ENCODE results near the gene RSRC1. TPM values are rescaled to one million over a fixed set of nuclear protein-coding genes. Genes with fewer than 3 reads are reported as not detected.

Gene RSRC1
- total and polyA plus RNA-seq, 2 of the 8 experiments (the other 6 are each of a cell fraction or from before 2014, with no cell fraction given) = 2.0 to 27.9 TPM

- TF ChIP-seq CBX8 (IDR thresholded peaks at IDR 0.05; ENCODE audit: borderline replicate concordance, low read depth, low read length) = no peak
- TF ChIP-seq ASH2L (IDR thresholded peaks at IDR 0.05; ENCODE audit: low read length) = no peak
Observed at GRCh38 chr3:158079599-158079998, 30.3 kb upstream of the RSRC1 start (continued).

GRCh38 chr3:158084651-158085050 lies 25.2 kb upstream of the RSRC1 start:
- Histone ChIP-seq H3K9me3 (ENCODE audit: insufficient read depth in 2 of 2, low read depth in 1 of 2, low read length in 1 of 2) (no peaks in the 10 kb centered on the region), H3K27me3 (replicated peaks in 1 of 4; ENCODE audit: control insufficient read depth in 3 of 4, extremely low read depth in 1 of 4, insufficient read depth in 3 of 4, low read length in 3 of 4) (no peaks in the 10 kb centered on the region), H2BK5ac (ENCODE audit: low read depth, low read length) (no peak overlapping the region), H3K18ac (ENCODE audit: extremely low read depth, low read length) (no peak overlapping the region), H4K91ac (replicated peaks; ENCODE audit: insufficient read length, low read length) (no peak overlapping the region), H4K8ac (ENCODE audit: extremely low read depth, insufficient read depth, low read length) (no peak overlapping the region), H3K4me1 (replicated peaks in 1 of 4; ENCODE audit: control insufficient read depth in 3 of 4, insufficient read depth in 4 of 4, low read length in 3 of 4) (no peaks in the 10 kb centered on the region), H3K56ac (replicated peaks; ENCODE audit: insufficient read length, low read depth, low read length) (no peak overlapping the region), H3K23me2 (ENCODE audit: low read depth, low read length) (no peaks in the 10 kb centered on the region), H2BK120ac (replicated peaks; ENCODE audit: low read depth, low read length) (no peak overlapping the region), H3K36me3 (ENCODE audit: control insufficient read depth in 2 of 4, insufficient read depth in 4 of 4, low read length in 3 of 4) (no peaks in the 10 kb centered on the region), H3K4me2 (ENCODE audit: insufficient read depth in 1 of 2, low read depth in 2 of 2, low read length in 2 of 2) (no peak overlapping the region), H2BK15ac (ENCODE audit: low read length) (no peak overlapping the region), H3K27ac (ENCODE audit: low read depth, low read length) (no peak overlapping the region), H4K5ac (ENCODE audit: insufficient read length, low read depth, low read length) (no peak overlapping the region), H2BK20ac (ENCODE audit: low read length) (no peak overlapping the region), H2AFZ (ENCODE audit: low read length) (no peak overlapping the region), H3K14ac (ENCODE audit: insufficient read length) (no peak overlapping the region), H2AK5ac (ENCODE audit: low read depth, low read length) (no peak overlapping the region), H3K9ac (replicated peaks in 1 of 4; ENCODE audit: extremely low read depth in 1 of 4, low read depth in 3 of 4, low read length in 3 of 4) (no peak overlapping the region), H4K20me1 (replicated peaks in 1 of 2; ENCODE audit: control insufficient read depth in 1 of 2, insufficient read depth in 2 of 2, low read length in 2 of 2) (no peaks in the 10 kb centered on the region), H3K79me1 (ENCODE audit: low read depth, low read length) (no peaks in the 10 kb centered on the region), H3K79me2 (ENCODE audit: control insufficient read depth in 1 of 2, insufficient read depth in 2 of 2, low read length in 2 of 2) (no peaks in the 10 kb centered on the region), H2BK12ac (ENCODE audit: low read depth, low read length) (no peak overlapping the region), H3K23ac (ENCODE audit: insufficient read length) (no peak overlapping the region), H3K4ac (replicated peaks; ENCODE audit: insufficient read length, low read depth, low read length) (no peak overlapping the region), H3K4me3 (ENCODE audit: extremely low read depth in 1 of 4, insufficient read depth in 2 of 4, low read depth in 3 of 4, low read length in 4 of 4) (no peak overlapping the region)
- no peak for FAIRE-seq
- POLR2A ChIA-PET (ENCODE audit: partially characterized antibody) = no interaction called here
- DNase-seq (ENCODE audit: low read depth in 1 of 2, low spot score in 2 of 2) = no peak
- CTCF ChIA-PET (ENCODE audit: partially characterized antibody) = no interaction called here
- TF ChIP-seq HDAC6 (IDR thresholded peaks at IDR 0.05; ENCODE audit: low read depth, low read length) (no peak), SP2 (IDR thresholded peaks at IDR 0.05; ENCODE audit: low read length) (no peak), BCL11A (IDR thresholded peaks at IDR 0.05; ENCODE audit: low read depth in 2 of 2, low read length in 2 of 2) (no peak), POU5F1 (IDR thresholded peaks at IDR 0.05; ENCODE audit: low read depth, low read length) (no peak), KDM1A (IDR thresholded peaks at IDR 0.05; ENCODE audit: borderline replicate concordance, low read length) (no peak), EP300 (IDR thresholded peaks at IDR 0.05; ENCODE audit: borderline replicate concordance in 1 of 2, low read depth in 2 of 2, low read length in 2 of 2) (no peak), JUND (IDR thresholded peaks at IDR 0.05; ENCODE audit: low read length) (no peak), CREB1 (IDR thresholded peaks at IDR 0.05) (no peak), E2F6 (IDR thresholded peaks at IDR 0.05) (no peak), EZH2 (IDR thresholded peaks at IDR 0.05; ENCODE audit: low read depth, low read length, severe bottlenecking) (no peak), JUN (IDR thresholded peaks at IDR 0.05; ENCODE audit: low read depth, low read length) (no peak), RFX5 (IDR thresholded peaks at IDR 0.05; ENCODE audit: borderline replicate concordance, low read depth, low read length) (no peak)

Measured in H1 (cell line).